Raji (cell line): ENCODE measurements around the gene CHIA.

Source experiments
- POLR2A ChIP-seq: IDR thresholded peaks from 2 replicates; pipeline ENCODE4 v1.6.1; 2011; ENCODE audit warnings: low read depth, low read length, control low read depth; ENCODE audit not compliant: insufficient read depth

CHIA gene

DNA sequence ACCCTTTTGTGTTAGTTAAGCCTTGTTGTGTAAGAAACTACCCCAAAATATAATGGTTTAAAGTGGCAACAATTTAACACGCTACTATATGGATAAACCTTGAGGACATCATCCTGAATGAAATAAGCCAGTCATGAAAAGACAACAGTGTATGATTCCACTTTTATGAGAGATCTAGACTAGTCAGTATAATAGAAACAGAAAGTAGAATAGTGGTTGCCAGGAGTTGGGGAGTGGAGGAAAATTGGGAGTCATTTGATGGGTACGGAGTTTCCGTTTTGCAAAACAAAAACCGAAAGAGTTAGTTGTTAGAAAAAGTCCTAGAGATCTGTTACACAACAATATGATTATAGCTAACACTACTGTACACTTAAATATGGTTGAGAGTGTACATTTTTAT, 16.0 kb upstream of the CHIA start:
- TF ChIP-seq POLR2A = no peak

- no peak for TF ChIP-seq POLR2A
Measured at GRCh38 chr1:111275079-111275478, 15.6 kb upstream of the CHIA start.

DNA sequence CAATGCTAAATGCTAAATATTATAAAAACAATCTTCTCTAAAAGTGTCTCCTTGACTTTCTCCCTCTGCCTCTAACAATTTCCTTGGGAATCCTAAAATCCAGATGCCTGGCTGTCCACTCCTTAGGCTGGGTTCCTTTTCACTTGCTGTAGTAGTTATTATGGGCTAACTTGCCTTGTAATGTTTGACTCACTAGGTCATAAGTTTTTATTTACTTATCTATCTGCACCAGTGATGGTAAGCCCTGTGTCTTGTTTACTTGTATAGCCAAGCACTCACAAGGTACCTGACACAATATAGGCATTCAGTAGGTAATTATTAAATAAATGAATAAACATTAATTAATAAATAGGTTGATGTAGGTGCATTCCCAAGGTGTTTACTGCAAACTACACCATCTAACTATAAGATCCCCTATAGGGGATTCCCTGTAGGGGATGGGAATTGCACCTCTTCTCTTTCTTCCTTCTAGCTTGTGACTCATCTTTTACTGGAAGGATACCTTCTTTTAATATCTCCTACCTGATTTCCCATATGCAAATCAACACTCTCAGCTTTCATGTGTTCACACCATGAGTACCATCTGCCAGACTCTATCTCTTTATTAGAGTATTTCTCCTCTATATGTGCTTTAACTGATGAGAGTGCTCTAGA, 14.7 kb upstream of the CHIA start:
- no peak for TF ChIP-seq POLR2A

DNA sequence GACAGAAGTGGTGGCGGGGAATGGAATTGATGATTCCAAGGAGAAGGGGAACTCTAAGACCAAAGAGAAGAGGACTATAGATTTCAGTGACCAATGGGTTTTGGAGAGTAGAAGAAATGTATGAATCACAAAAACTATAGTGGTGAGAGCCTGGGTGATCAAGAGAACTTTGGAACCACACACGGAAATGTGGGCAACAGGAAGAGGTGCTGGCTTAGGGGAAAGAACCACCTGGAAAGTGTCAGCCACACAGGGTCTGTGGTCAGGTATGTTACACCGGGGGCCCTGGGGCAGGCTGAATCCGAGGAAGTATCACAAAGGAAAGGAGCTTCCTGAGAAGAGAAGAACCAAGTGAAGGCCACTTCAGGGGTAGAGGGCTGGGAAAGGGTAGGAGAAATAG, 11.5 kb upstream of the CHIA start:
- no peak for TF ChIP-seq POLR2A

GRCh38 chr1:111280267-111280666, 10.4 kb upstream of the CHIA start:
- no peak for TF ChIP-seq POLR2A

DNA sequence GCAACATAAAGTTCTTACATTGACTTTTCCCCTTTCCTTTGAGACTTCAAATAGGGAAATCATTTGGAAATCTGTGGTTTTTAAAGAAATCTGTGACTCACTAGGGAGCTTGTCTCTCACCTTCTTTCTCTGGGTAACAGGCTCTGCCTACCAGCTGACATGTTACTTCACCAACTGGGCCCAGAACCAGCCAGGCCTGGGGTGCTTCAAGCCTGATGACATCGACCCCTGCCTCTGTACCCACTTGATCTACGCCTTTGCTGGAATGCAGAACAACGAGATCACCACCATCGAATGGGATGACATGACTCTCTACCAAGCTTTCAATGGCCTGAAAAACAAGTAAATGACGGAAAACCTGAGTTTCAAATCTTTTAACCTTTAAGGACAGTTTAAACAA, 9.2 kb upstream of the CHIA start:
- no peak for TF ChIP-seq POLR2A

- no peak for TF ChIP-seq POLR2A
Measured at GRCh38 chr1:111283838-111284237, 6.8 kb upstream of the CHIA start.

DNA sequence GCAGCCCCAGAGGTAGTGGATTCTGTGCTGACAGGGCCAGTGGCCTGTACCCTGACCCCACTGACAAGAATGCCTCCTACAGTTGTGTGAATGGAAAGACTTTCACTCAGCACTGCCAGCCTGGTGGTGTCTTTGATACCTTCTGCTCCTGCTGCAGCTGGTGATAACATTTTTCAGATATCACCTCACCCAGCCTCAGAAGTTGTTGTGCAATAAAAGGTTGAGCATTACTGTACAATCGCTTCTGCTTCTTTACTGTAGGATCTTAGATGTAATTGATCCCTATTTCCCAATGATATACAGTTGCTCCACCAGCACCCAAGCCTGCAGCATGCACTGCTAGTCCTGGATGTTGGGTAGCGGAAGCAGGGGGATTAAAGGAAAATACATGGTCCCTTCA, 4.8 kb upstream of the CHIA start:
- TF ChIP-seq POLR2A = no peak

GRCh38 chr1:111286912-111287311, 3.7 kb upstream of the CHIA start:
- no peak for TF ChIP-seq POLR2A

- TF ChIP-seq POLR2A = no peak
Measured at GRCh38 chr1:111289371-111289770, 1.3 kb upstream of the CHIA start.

- TF ChIP-seq POLR2A = no peak
Measured at GRCh38 chr1:111290104-111290503, 547 bp upstream of the CHIA start.

DNA sequence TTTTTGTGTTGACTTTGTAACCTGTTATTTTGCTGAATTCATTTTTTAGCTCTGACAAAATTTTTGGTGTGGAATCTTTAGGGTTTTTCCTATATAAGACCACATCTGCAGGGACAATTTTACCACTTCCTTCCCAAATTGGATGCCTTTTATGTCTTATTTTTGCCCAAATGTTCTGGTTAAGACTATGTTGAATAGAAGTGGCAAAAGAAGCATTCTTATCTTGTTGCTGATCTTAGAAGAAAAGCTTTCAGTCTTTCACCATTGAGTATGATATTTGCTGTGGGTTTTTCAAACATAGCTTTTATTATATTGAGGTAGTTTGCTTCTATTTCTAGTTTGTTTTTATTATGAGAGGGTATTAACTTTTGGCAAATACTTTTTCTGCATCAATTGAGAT, 3.7 kb downstream of the CHIA start:
- no peak for TF ChIP-seq POLR2A

- no peak for TF ChIP-seq POLR2A
Measured at GRCh38 chr1:111302374-111302773, 11.7 kb downstream of the CHIA start.

- no peak for TF ChIP-seq POLR2A
Measured at GRCh38 chr1:111309690-111310089, 19.0 kb downstream of the CHIA start.

GRCh38 chr1:111318523-111318922, 27.9 kb downstream of the CHIA start:
- no peak for TF ChIP-seq POLR2A

DNA sequence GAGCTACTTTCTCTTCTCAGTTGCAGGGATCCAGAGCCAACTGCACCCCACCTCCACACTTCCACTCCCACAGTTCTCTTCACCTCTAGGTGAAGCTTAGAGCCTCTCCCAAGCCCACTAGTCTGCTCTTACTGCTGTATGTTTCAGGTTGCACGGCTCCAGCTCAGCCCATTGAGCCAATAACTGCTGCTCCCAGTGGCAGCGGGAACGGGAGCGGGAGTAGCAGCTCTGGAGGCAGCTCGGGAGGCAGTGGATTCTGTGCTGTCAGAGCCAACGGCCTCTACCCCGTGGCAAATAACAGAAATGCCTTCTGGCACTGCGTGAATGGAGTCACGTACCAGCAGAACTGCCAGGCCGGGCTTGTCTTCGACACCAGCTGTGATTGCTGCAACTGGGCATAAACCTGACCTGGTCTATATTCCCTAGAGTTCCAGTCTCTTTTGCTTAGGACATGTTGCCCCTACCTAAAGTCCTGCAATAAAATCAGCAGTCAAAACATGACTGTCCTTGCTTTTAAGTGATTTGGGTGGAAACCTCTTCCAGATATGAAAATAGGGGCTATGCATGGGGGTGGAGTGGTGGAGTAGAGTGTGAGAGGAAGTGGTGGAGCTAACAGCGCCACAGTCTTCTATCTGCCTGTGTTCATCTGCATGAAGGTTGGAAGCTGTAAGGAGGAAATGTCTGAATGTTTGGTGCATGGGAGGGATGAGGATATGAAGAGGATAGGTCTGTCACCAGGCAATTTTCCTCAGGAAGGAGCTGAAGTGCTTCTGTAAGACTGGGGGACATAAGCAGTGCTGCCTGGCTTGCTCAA, 29.6 kb downstream of the CHIA start:
- no peak for TF ChIP-seq POLR2A

- TF ChIP-seq POLR2A = no peak
Measured at GRCh38 chr1:111323231-111323630, 32.6 kb downstream of the CHIA start.
